Common myeloid progenitor, CD34-positive (primary cell): Measurements from ENCODE around the gene ROCK2.
A peak's percentile ranks its signal among the peaks of the same experiment; 100 is the strongest.
"Not testable (repeated sequence)": the region's sequence is repeated elsewhere in the genome, so short reads cannot be mapped to it uniquely, and the experiment has no call there.

Source experiments
- CTCF ChIA-PET: fragments of 350-600 bp; sonication (Branson Sonifier 250); formaldehyde crosslinking; loops from one replicate; lab custom pipeline; 2021; ENCODE audit warnings: antibody characterized with exemption; lab: Charles Lee
- POLR2A ChIA-PET: fragments of 350-600 bp; sonication (Branson Sonifier 250); formaldehyde crosslinking; loops from one replicate; lab custom pipeline; 2021; ENCODE audit warnings: antibody characterized with exemption; lab: Charles Lee
- DNase-seq, 3 donors: peaks; one replicate each; pipeline versions ENCODE4 v3.0.0 to v3.0.0-alpha.2; 2013
- H3K27ac ChIP-seq, 2 experiments: 1 replicate in 1 of 2; 2 replicates in 1 of 2; pipeline ENCODE4 v1.7.0; 2013; ENCODE audit warnings: inconsistent platforms in 2 of 2, low read length in 2 of 2, mild to moderate bottlenecking in 2 of 2, low read depth in 1 of 2, moderate library complexity in 1 of 2; ENCODE audit not compliant: severe bottlenecking in 2 of 2, insufficient read depth in 1 of 2, poor library complexity in 1 of 2
- H3K27me3 ChIP-seq, 5 experiments: replicated peaks in 2 of 5; 1 replicate in 3 of 5; 2 replicates in 2 of 5; pipeline versions ENCODE4 v1.6.1 to v1.7.0; 2013; ENCODE audit warnings: low read length in 4 of 5, mild to moderate bottlenecking in 2 of 5, moderate library complexity in 2 of 5, inconsistent platforms in 1 of 5; ENCODE audit not compliant: insufficient read depth in 5 of 5, control insufficient read depth in 4 of 5
- H3K36me3 ChIP-seq, 4 experiments: 1 replicate in 2 of 4; 2 replicates in 2 of 4; pipeline versions ENCODE4 v1.6.1 to v1.7.0; 2013; ENCODE audit warnings: low read length in 3 of 4, control low read depth in 1 of 4, mild to moderate bottlenecking in 1 of 4; ENCODE audit not compliant: control insufficient read depth in 4 of 4, insufficient read depth in 4 of 4
- H3K4me1 ChIP-seq, 4 experiments: 1 replicate in 3 of 4; 2 replicates in 1 of 4; pipeline versions ENCODE4 v1.6.1 to v1.7.1; 2013; ENCODE audit warnings: low read length in 3 of 4, mild to moderate bottlenecking in 3 of 4, control low read depth in 1 of 4, inconsistent platforms in 1 of 4, moderate library complexity in 1 of 4; ENCODE audit not compliant: control insufficient read depth in 4 of 4, insufficient read depth in 4 of 4; ENCODE audit errors: control extremely low read depth in 1 of 4
- H3K4me3 ChIP-seq, 7 experiments: 1 replicate in 4 of 7; 2 replicates in 3 of 7; pipeline versions ENCODE4 v1.5.1 to v1.7.0; 2013; ENCODE audit warnings: mild to moderate bottlenecking in 7 of 7, low read length in 6 of 7, moderate library complexity in 6 of 7, inconsistent platforms in 2 of 7, low read depth in 2 of 7, control low read depth in 1 of 7; ENCODE audit not compliant: insufficient read depth in 4 of 7, control insufficient read depth in 1 of 7; ENCODE audit errors: extremely low read depth in 1 of 7
- H3K9me3 ChIP-seq, 5 experiments: 1 replicate in 4 of 5; 2 replicates in 1 of 5; pipeline versions ENCODE4 v1.6.1 to v1.7.1; 2013; ENCODE audit warnings: low read length in 4 of 5, mild to moderate bottlenecking in 2 of 5, inconsistent platforms in 1 of 5, low read depth in 1 of 5, moderate library complexity in 1 of 5; ENCODE audit not compliant: control insufficient read depth in 4 of 5, insufficient read depth in 2 of 5; ENCODE audit errors: control extremely low read depth in 1 of 5
- WGBS: methylation state at CpG from one replicate; pipeline ENCODE4 v1.1.5; 2013; ENCODE audit not compliant: insufficient coverage; 5-methylcytosine and 5-hydroxymethylcytosine counted together

Gene ROCK2

GRCh38 chr2:11235583-11235982 lies 108.9 kb downstream of the ROCK2 start:
- H3K27me3 ChIP-seq, result no peaks in the 10 kb centered on the region
- H3K4me3 ChIP-seq, result no peak overlapping the region
- H3K36me3 ChIP-seq, result no peaks in the 10 kb centered on the region
- WGBS, result 92% methylated on average over 2 of the region's 2 CpGs
- no peaks in the 10 kb centered on the region for H3K9me3 ChIP-seq
- CTCF ChIA-PET, result interaction anchor here (0.9 to 3.8 kb wide), 11 partner anchors 15 to 228 kb away, joined by 3 to 18 read pairs (median 4); a partner anchor contains a TSS
- no peak overlapping the region for H3K27ac ChIP-seq
- POLR2A ChIA-PET, result no interaction called here
- DNase-seq, result no peak
- H3K4me1 ChIP-seq, result peaks cover 0 to 8% (median 0%) of the 10 kb centered on the region in 4 experiments

GRCh38 chr2:11234309-11234708 lies 110.1 kb downstream of the ROCK2 start:
- no peaks in the 10 kb centered on the region for H3K27me3 ChIP-seq
- POLR2A ChIA-PET, result no interaction called here
- H3K4me3 ChIP-seq, result no peak overlapping the region
- peaks cover 0 to 4% (median 0%) of the 10 kb centered on the region in 4 experiments for H3K4me1 ChIP-seq
- peak; percentile 15 to 42 (median 30) for DNase-seq
- H3K9me3 ChIP-seq, result no peaks in the 10 kb centered on the region
- no peaks in the 10 kb centered on the region for H3K36me3 ChIP-seq
- CTCF ChIA-PET, result interaction anchor here (0.6 to 3.8 kb wide), 18 partner anchors 9 to 467 kb away, joined by 3 to 18 read pairs (median 4); a partner anchor contains a TSS
- WGBS, result no CpG with 5 or more reads among the region's 1 CpG
- no peak overlapping the region for H3K27ac ChIP-seq

- H3K27me3 ChIP-seq, H3K4me3 ChIP-seq, H3K36me3 ChIP-seq, H3K9me3 ChIP-seq, DNase-seq, H3K4me1 ChIP-seq, H3K27ac ChIP-seq: not testable (repeated sequence)
- POLR2A ChIA-PET, result interaction anchor here (0.6 kb wide), 1 partner anchor 14 kb away, joined by 4 read pairs; no protein-coding TSS in a partner anchor
- WGBS, result no CpG with 5 or more reads among the region's 11 CpGs
- CTCF ChIA-PET, result interaction anchor here (3.2 kb wide), 1 partner anchor 98 kb away, joined by 16 read pairs; a partner anchor contains a TSS
These were observed 113.2 kb downstream of the ROCK2 start for GRCh38 chr2:11231193-11231592.

- H3K4me1 ChIP-seq, result peaks cover 0 to 7% (median 0%) of the 10 kb centered on the region in 4 experiments
- no peaks in the 10 kb centered on the region for H3K27me3 ChIP-seq
- H3K4me3 ChIP-seq, result no peak overlapping the region
- no peaks in the 10 kb centered on the region for H3K9me3 ChIP-seq
- DNase-seq, result peak; percentile 23 to 79 (median 55)
- peaks cover 0 to 6% (median 2%) of the 10 kb centered on the region in 4 experiments for H3K36me3 ChIP-seq
- 40% methylated on average over 1 of the region's 1 CpG for WGBS
- POLR2A ChIA-PET, result interaction anchor here (0.6 kb wide), 1 partner anchor 249 kb away, joined by 3 read pairs; no protein-coding TSS in a partner anchor
- H3K27ac ChIP-seq, result no peak overlapping the region
- CTCF ChIA-PET, result interaction anchor here (1.1 to 1.9 kb wide), 3 partner anchors 95 to 177 kb away, joined by 3 to 6 read pairs (median 3); a partner anchor contains a TSS
These were observed 115.7 kb downstream of the ROCK2 start for GRCh38 chr2:11228692-11229091.

- CTCF ChIA-PET, result interaction anchor here (1.1 to 1.9 kb wide), 3 partner anchors 94 to 178 kb away, joined by 3 to 6 read pairs (median 3); a partner anchor contains a TSS
- H3K36me3 ChIP-seq, result peaks cover 0 to 8% (median 2%) of the 10 kb centered on the region in 4 experiments
- POLR2A ChIA-PET, result no interaction called here
- H3K4me1 ChIP-seq, result peaks cover 0 to 7% (median 0%) of the 10 kb centered on the region in 4 experiments
- no peaks in the 10 kb centered on the region for H3K27me3 ChIP-seq
- H3K27ac ChIP-seq, result no peak overlapping the region
- no peaks in the 10 kb centered on the region for H3K9me3 ChIP-seq
- no peak for DNase-seq
- no peak overlapping the region for H3K4me3 ChIP-seq
These were observed 116.8 kb downstream of the ROCK2 start for GRCh38 chr2:11227595-11227994.

GRCh38 chr2:11224887-11225286 lies 119.5 kb downstream of the ROCK2 start:
- ChIA-PET CTCF (interaction anchor here (0.8 to 1.0 kb wide), 5 partner anchors 9 to 395 kb away, joined by 3 to 4 read pairs (median 3); a partner anchor contains a TSS), POLR2A (no interaction called here)
- peaks cover 0 to 7% (median 0%) of the 10 kb centered on the region in 4 experiments for H3K4me1 ChIP-seq
- H3K27ac ChIP-seq, result no peak overlapping the region
- H3K36me3 ChIP-seq, result peaks cover 4 to 17% (median 5%) of the 10 kb centered on the region in 4 experiments
- H3K4me3 ChIP-seq, result no peak overlapping the region
- no peaks in the 10 kb centered on the region for H3K9me3 ChIP-seq
- DNase-seq, result peak in 2 of 3 donors; percentile 40 to 51
- no peaks in the 10 kb centered on the region for H3K27me3 ChIP-seq

- peaks cover 0 to 1% (median 0%) of the 10 kb centered on the region in 4 experiments for H3K4me1 ChIP-seq
- CTCF ChIA-PET, result no interaction called here
These were observed 121.6 kb downstream of the ROCK2 start for GRCh38 chr2:11222845-11223244.

More at GRCh38 chr2:11222845-11223244, 121.6 kb downstream of the ROCK2 start:
- Histone ChIP-seq H3K9me3 (no peaks in the 10 kb centered on the region), H3K27ac (no peak overlapping the region), H3K36me3 (peaks cover 5 to 23% (median 9%) of the 10 kb centered on the region in 4 experiments), H3K27me3 (no peaks in the 10 kb centered on the region), H3K4me3 (no peak overlapping the region)
- DNase-seq, result no peak
- 83% methylated on average over 2 of the region's 5 CpGs for WGBS
- POLR2A ChIA-PET, result no interaction called here
